Testis (tissue), 2 donors: ENCODE results near the gene PDGFC.

Source experiments
- CTCF ChIP-seq, 3 experiments: fragments of 450-650 bp in 2 of 3; fragments of 200-600 bp in 1 of 3; sonication (generic) in 1 of 3; IDR thresholded peaks; one replicate each; pipeline ENCODE4 v1.5.1; 2016 to 2019; ENCODE audit warnings: antibody characterized with exemption in 3 of 3, mild to moderate bottlenecking in 2 of 3, moderate library complexity in 1 of 3
- POLR2A ChIP-seq: fragments of 450-650 bp; IDR thresholded peaks from one replicate; pipeline ENCODE4 v1.6.1; 2017; ENCODE audit warnings: antibody characterized with exemption, mild to moderate bottlenecking, moderate library complexity

GRCh38 chr4:156763511-156763910 is 208.1 kb downstream of the PDGFC start:
- TF ChIP-seq CTCF (IDR thresholded peaks at IDR 0.05) (no peak), POLR2A (no peak)
